NCI-H82 treated with DMSO at 0.1 percent for 48 hours (cell line): Measurements from ENCODE around the gene TUBB8.
"Not testable (repeated sequence)": the region's sequence is repeated elsewhere in the genome, so short reads cannot be mapped to it uniquely, and the experiment has no call there.

Experiments used
- DNase-seq: peaks from one replicate; lab custom pipeline; 2025; ENCODE audit not compliant: unreplicated experiment; lab: John Stamatoyannopoulos, UW

The TUBB8 gene

GRCh38 chr10:48996-49395 lies at the start of gene TUBB8:
Gene TUBB8 (minus strand): TSS chr10:49296. CDS start chr10:49238, 58 bp downstream.
- DNase-seq, result no peak

DNA sequence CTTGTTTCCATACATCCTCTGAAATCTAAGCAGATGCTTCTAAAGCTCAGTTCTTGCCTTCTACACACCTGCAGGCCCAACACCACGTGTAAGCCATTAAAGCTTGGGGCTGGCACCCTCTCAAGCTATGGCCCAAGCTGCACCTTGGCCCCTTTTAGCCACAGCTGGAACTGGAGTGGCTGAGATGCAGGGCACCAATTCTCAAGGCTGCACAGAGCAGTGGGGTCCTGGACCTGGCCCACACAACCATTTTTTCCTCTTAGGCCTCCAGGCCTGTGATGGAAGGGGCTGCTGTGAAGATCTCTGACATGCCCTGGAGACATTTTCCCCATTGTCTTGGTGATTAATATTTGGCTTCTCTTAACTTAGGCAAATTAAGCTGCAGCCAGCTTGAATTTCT lies 47.4 kb upstream of the TUBB8 start:
- no peak for DNase-seq

DNA sequence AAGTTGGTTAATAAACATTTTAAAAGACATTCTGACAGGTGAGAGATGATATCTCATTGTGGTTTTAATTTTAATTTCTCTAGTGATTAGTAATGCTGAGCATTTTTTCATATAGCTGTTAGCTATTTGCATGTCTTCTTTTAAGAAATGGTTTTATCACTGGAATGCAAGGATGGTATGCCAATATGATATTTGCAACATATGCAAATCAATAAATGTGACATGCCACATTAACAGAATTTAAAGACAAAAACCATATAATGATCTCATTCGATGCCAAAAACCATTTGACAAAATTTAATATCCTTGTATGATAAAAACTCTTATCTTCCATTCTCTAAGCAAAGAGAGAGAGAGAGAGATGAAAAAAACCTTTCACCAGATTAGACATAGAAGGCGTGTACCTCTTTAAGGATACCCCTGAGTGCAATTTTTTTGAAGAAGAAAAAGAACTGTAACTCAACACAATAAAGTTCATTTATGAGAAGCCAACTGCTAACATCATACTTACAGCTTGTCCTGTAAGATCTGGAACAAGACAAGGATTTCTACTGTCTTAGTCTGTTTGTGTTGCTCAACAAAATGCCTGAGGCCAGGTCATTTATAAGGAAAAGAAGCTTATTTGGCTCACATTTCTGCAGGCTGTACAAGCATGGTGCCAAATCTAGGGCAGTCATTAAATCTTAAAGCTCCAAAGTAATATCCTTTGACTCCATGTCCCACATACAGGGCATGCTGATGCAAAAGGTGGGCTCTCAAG lies 46.4 kb upstream of the TUBB8 start:
- DNase-seq, result no peak

- no peak for DNase-seq
Observed at GRCh38 chr10:94613-95012, 45.5 kb upstream of the TUBB8 start.

DNA sequence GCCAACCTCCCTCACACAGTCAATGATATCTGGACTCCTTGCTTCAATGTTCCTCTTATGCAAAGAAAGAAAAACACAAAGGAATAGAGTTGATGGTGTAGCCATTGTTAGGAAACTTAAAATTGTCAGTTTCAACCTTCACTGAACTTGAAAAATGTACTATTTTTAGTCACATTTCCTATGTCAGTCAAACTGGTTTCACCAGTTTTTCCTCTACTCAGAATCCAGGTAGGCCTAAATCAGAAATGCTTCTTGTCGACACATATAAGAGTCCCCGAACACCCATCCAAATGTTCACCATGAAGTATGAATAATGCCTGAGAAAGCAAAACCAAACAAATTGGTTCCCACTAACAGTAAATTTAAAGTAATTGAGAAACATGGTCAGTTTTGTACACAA lies 43.8 kb upstream of the TUBB8 start:
- DNase-seq, result no peak

- DNase-seq, result no peak
Observed at GRCh38 chr10:92153-92552, 43.1 kb upstream of the TUBB8 start.

GRCh38 chr10:91313-91712 lies 42.2 kb upstream of the TUBB8 start:
- DNase-seq, result no peak

- DNase-seq, result no peak
Observed at GRCh38 chr10:90161-90560, 41.1 kb upstream of the TUBB8 start.

DNA sequence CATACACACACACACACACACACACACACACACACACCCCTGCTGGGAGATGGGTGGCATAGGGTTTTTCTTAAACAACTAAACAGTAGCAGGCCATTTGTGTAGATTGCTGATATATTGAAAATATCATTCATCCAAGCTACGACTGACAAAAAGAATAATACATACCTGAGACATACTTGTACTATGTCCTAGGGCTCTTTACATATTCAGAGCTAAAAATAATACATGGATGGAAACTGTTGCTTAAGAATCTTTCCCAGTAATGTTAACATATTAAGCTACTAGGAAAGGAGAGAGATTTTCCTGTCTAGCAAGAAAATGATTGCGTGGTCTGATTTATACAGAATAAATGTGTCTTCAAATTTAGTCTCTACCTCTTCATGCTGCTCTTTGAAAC lies 40.2 kb upstream of the TUBB8 start:
- no peak for DNase-seq

DNA sequence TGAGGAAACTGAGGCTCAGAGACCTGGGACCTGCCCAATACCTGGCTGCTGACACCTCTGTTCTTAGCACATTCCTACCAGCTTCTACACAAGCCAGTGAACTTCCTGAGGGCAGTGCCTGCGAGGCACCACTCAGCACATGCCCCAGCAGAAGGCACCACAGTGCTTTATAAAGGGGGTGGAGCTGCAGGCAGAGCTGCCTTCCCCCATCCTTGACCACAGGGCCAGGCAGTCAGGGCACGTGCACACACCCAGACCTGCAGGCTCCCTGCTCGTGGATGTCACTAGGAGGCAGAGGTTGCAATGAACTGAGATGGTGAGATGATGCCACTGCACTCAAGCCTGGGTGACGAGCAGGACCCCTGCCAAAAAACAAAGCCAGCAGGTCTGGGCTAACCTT lies 39.2 kb upstream of the TUBB8 start:
- DNase-seq, result no peak

DNA sequence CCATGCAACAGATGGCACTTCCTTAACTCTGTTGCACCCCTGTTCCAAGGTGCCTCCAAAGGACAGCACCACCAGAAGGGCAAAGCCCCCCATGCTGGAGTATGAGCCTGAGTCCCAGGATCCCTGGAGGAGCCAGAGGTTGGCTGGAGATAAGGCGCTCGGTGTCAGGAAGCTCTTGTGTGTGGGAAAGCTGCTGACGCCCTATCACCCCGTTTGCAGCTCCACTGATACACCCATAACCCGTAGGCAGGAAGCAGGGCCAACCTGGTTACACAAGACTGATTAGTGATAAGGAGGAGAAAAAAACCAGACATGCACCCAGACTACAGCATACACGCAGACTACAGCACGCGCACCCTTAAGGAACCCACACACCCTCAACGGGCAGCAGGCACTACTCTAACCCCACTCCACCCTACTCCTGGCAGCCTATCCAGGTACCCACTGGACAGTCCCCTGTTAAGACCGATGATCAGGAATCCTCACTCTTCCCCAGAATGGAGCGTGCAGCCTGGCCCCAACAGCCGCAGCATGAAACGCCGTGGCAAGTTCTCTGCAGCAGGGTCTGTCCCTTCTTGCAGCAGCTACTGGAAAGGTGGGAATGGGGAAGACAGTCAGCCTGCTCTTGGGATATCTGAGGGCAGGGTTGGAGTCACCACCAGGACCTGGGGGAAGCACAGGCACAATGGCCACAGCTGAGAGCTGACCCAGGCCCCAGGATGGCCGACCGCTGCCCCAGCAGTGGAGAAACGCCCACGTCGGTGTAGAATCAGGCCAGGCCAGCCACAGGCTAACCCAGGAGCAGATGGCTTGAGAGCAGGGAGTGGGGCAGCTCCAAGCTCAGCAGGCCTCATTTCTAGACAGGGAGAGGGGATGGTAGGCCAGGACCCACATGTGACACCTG lies 38.3 kb upstream of the TUBB8 start:
- no peak for DNase-seq

DNA sequence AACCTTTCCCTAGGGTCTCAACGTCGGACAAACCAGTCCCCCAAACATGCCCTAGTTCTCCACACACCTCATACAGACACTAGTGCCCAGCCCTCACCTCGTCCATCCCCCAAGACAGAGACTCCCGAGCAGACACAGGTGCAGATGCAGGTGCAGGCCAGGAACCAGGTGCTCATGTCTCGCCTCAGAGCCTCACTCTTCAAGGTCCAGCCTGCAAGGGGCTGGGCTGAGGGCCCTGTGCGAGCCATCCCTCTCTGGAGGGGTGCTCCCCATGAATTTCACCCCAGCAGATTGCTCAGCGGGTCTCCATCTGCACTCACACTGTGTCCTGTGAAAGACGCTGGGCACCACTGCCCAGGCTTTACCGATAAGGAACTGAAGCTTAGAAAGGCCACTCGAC lies 36.9 kb upstream of the TUBB8 start:
- DNase-seq, result no peak

GRCh38 chr10:85044-85443 lies 35.9 kb upstream of the TUBB8 start:
- no peak for DNase-seq

DNA sequence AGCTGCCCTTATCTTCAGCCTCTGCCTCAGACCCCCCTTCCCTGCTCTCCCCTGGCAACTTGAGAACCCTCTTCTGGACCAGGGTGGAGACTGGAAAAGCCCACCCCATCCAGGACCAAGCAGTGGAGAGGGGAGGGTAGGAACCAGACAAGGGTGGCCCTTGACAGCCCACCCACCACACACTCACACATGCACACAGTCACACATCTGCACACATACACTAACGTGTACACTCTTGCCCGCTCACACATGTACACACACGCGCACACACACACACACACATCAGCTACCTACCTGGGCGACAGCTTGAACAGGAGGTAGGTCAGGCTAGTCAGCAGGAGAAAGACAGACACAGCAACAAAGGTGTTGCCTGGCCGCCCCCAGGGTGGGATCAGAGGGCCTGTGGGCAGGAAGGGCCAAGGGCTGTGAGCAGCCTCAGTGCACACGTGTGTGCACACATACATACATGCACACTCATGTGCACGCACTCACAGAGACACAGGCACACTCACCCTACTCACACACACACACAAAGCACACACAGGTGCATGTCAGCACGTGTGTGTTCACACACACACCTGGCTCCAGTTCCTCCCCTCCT lies 34.9 kb upstream of the TUBB8 start:
- DNase-seq, result no peak

DNA sequence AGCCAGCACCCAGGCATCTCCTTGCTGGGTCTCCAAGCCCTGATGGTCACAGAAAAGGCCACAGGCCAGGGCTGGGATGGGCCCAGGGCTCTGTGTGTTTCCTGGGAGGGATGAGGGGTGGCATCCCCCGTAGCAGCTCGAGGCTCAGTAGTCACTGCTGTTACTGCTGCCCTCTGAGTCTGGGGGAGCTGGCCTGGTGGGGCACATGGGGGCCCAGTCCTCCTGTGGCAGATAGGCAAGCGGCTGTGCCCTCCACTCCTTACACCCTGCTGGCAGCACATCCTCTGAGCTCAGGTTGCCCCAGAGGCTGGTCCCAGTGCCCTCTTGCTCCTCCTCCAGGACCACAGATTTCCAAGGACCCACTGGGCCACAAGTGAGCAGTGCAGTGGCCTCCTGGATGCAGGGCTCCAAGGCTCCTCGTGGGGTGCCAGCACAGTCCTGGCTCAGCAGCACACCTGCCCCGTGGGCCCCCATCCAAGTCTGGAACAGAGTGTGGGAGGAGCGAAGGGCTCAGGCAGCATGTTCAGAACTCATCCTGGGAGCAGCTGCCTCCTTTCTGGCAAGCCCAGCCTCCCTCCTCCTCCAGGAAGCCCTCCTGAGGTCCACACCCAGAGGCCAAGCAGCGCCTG lies 31.5 kb upstream of the TUBB8 start:
- DNase-seq, result no peak

- DNase-seq, result no peak
Observed at GRCh38 chr10:79532-80215, 30.6 kb upstream of the TUBB8 start.

GRCh38 chr10:78556-78955 lies 29.5 kb upstream of the TUBB8 start:
- DNase-seq, result no peak

DNA sequence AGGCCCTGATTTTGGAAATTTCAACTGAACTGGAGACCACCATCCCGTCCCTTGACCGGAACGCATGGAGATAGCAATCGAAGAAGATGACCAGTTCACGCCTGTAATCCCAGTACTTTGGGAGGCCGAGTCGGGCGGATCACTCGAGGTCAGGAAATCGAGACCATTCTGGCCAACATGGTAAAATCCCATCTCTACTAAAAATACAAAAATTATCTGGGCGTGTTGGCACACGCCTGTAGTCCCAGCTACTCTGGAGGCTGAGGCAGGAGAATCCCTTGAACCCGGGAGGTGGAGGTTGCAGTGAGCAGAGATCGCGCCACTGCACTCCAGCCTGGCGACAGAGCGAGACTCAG lies 25.1 kb upstream of the TUBB8 start:
- DNase-seq, result not testable (repeated sequence)

DNA sequence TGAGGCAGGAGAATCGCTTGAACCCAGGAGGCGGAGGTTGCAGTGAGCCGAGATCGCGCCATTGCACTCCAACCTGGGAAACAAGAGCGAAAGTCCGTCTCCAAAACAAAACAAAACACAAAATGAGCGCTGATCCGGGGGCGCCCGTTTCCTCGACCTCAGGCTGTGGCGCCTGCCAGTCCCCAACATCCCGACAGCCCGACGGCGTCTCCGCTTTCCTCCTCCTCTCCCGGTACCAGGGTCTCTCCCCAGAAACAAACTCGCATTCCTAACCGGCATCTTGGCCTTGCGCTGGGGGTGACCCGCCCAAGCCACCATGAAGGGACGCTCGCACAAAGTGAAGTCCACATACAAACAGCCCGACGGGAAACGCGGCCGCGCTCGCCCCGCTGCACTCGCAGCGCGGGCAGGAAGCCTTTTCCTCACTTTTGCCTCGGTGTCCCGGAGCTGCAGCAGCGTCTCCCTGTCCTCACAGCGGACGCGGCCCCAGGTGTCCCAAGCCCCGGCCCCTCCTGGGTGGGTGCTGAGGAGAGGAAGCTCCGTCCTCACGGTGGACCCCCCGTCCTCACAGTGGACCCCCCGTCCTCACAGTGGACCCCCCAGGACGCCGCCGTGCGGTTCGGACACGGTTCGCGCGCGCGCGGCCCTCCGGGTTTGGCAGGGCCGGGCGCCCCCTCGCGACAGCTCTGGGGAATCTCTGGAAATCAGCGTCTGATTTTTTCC lies 24.6 kb upstream of the TUBB8 start:
- not testable (repeated sequence) for DNase-seq

- not testable (repeated sequence) for DNase-seq
Observed at GRCh38 chr10:68156-68555, 19.1 kb upstream of the TUBB8 start.
